Bladder microvascular endothelial cell (primary cell): ENCODE results near the gene NDP. TPM values are rescaled to one million over a fixed set of nuclear protein-coding genes. Genes with fewer than 3 reads are reported as not detected.

Experiments
- total RNA-seq: library from RNA; depleted of rRNA; stranded (reverse); fragments of >200 nt; gene quantifications from 2 replicates; pipeline ENCODE4 v1.2.3, GENCODE V29; 2014

NDP gene
- not detected in 2 replicates for total RNA-seq

GRCh38 chrX:43973249-43974099 is at the start of gene NDP:
NDP (minus strand) TSS chrX:43973390; CDS start chrX:43958645, 14,745 bp downstream.

Other genes with a start within 250 kb of the NDP start
- gene MAOB, start 90.9 kb downstream of the NDP start, total RNA-seq: not detected in 2 replicates